Measurements from ENCODE around the gene LITAF. TPM values are rescaled to one million over a fixed set of nuclear protein-coding genes. Genes with fewer than 3 reads are reported as not detected.

The LITAF gene
- total RNA-seq, 2 donors from 2014 or later = 144 to 211 TPM

GRCh38 chr16:11566398-11566797, 20.3 kb downstream of the LITAF start:
- no peaks in the 10 kb centered on the region for H3K4me1 ChIP-seq
- H3K4me3 ChIP-seq = no peak overlapping the region
- intact Hi-C loops (cut with DNase I) = no loop called here
- no peak overlapping the region for H3K27ac ChIP-seq
- no peaks in the 10 kb centered on the region for H3K27me3 ChIP-seq
- DNase-seq = no peak
- H3K36me3 ChIP-seq = no peaks in the 10 kb centered on the region
- no peaks in the 10 kb centered on the region for H3K9me3 ChIP-seq
- no peak for TF ChIP-seq CTCF (IDR thresholded peaks at IDR 0.05)
- no peak overlapping the region for H3K9ac ChIP-seq (ENCODE audit: low read depth in 2 of 2, low read length in 2 of 2)

- intact Hi-C loops (cut with DNase I) = no loop called here
- no peaks in the 10 kb centered on the region for H3K36me3 ChIP-seq
- TF ChIP-seq CTCF (IDR thresholded peaks at IDR 0.05) = no peak
- no peak overlapping the region for H3K27ac ChIP-seq
- no peaks in the 10 kb centered on the region for H3K4me1 ChIP-seq
- no peak for DNase-seq
- no peak overlapping the region for H3K4me3 ChIP-seq
- H3K9ac ChIP-seq (ENCODE audit: low read depth in 2 of 2, low read length in 2 of 2) = no peak overlapping the region
- H3K27me3 ChIP-seq = no peaks in the 10 kb centered on the region
- H3K9me3 ChIP-seq = no peaks in the 10 kb centered on the region
These were observed 21.1 kb downstream of the LITAF start for GRCh38 chr16:11565665-11566064.

GRCh38 chr16:11564046-11564926, 22.4 kb downstream of the LITAF start:
- Histone ChIP-seq H3K36me3 (no peaks in the 10 kb centered on the region), H3K4me3 (no peak overlapping the region), H3K27ac (no peak overlapping the region), H3K27me3 (no peaks in the 10 kb centered on the region), H3K9ac (ENCODE audit: low read depth in 2 of 2, low read length in 2 of 2) (no peak overlapping the region), H3K4me1 (no peaks in the 10 kb centered on the region), H3K9me3 (no peaks in the 10 kb centered on the region)
- no peak for TF ChIP-seq CTCF (IDR thresholded peaks at IDR 0.05)
- intact Hi-C loops (cut with DNase I) = no loop called here
- no peak for DNase-seq

GRCh38 chr16:11563493-11564040, 23.2 kb downstream of the LITAF start:
- H3K9me3 ChIP-seq = no peaks in the 10 kb centered on the region
- intact Hi-C loops (cut with DNase I) = no loop called here
- H3K27ac ChIP-seq = no peak overlapping the region
- DNase-seq = no peak
- no peak overlapping the region for H3K9ac ChIP-seq (ENCODE audit: low read depth in 2 of 2, low read length in 2 of 2)
- TF ChIP-seq CTCF (IDR thresholded peaks at IDR 0.05) = no peak
- no peaks in the 10 kb centered on the region for H3K4me1 ChIP-seq
- H3K27me3 ChIP-seq = no peaks in the 10 kb centered on the region
- H3K36me3 ChIP-seq = no peaks in the 10 kb centered on the region
- no peak overlapping the region for H3K4me3 ChIP-seq

GRCh38 chr16:11562941-11563340, 23.8 kb downstream of the LITAF start:
- Histone ChIP-seq H3K4me1 (no peaks in the 10 kb centered on the region), H3K36me3 (no peaks in the 10 kb centered on the region), H3K9ac (ENCODE audit: low read depth in 2 of 2, low read length in 2 of 2) (no peak overlapping the region), H3K27ac (no peak overlapping the region), H3K4me3 (no peak overlapping the region), H3K27me3 (no peaks in the 10 kb centered on the region), H3K9me3 (no peaks in the 10 kb centered on the region)
- DNase-seq = no peak
- TF ChIP-seq CTCF (IDR thresholded peaks at IDR 0.05) = no peak
- intact Hi-C loops (cut with DNase I) = no loop called here
